Liver (tissue), 9 donors: ENCODE data around the gene DCUN1D3. TPM values are rescaled to one million over a fixed set of nuclear protein-coding genes. Genes with fewer than 3 reads are reported as not detected.

ENCODE experiments used
- DNase-seq: peaks from one replicate; pipeline ENCODE4 v3.0.0-alpha.2; 2017; ENCODE audit warnings: low spot score
- H3K27ac ChIP-seq, 2 donors: one replicate each; pipeline ENCODE4 v1.7.0; 2013; ENCODE audit warnings: inconsistent platforms in 2 of 2, low read length in 2 of 2, control low read depth in 1 of 2, low read depth in 1 of 2, mild to moderate bottlenecking in 1 of 2
- H3K27me3 ChIP-seq, 4 donors: one replicate each; pipeline versions ENCODE4 v1.6.1 to v1.7.0; 2013; ENCODE audit warnings: low read length in 3 of 4, inconsistent platforms in 1 of 4, mild to moderate bottlenecking in 1 of 4, moderate library complexity in 1 of 4; ENCODE audit not compliant: control insufficient read depth in 4 of 4, insufficient read depth in 4 of 4
- H3K36me3 ChIP-seq, 4 donors: one replicate each; pipeline versions ENCODE4 v1.6.1 to v1.7.0; 2013; ENCODE audit warnings: low read length in 3 of 4, mild to moderate bottlenecking in 3 of 4, low read depth in 1 of 4, moderate library complexity in 1 of 4; ENCODE audit not compliant: control insufficient read depth in 4 of 4, insufficient read depth in 3 of 4
- H3K4me1 ChIP-seq, 4 donors: one replicate each; pipeline versions ENCODE4 v1.6.1 to v1.7.0; 2013; ENCODE audit warnings: low read length in 3 of 4, mild to moderate bottlenecking in 3 of 4, moderate library complexity in 1 of 4; ENCODE audit not compliant: control insufficient read depth in 4 of 4, insufficient read depth in 4 of 4
- H3K4me3 ChIP-seq, 3 donors: one replicate each; pipeline versions ENCODE4 v1.6.1 to v1.7.0; 2013; ENCODE audit warnings: low read length in 3 of 3, control low read depth in 1 of 3, low read depth in 1 of 3, mild to moderate bottlenecking in 1 of 3
- H3K9ac ChIP-seq, 2 donors: one replicate each; pipeline ENCODE4 v1.7.0; 2013; ENCODE audit warnings: low read length in 2 of 2, mild to moderate bottlenecking in 2 of 2, moderate library complexity in 2 of 2, control low read depth in 1 of 2, low read depth in 1 of 2
- H3K9me3 ChIP-seq, 4 donors: one replicate each; pipeline versions ENCODE4 v1.6.1 to v1.7.0; 2013; ENCODE audit warnings: low read length in 3 of 4; ENCODE audit not compliant: control insufficient read depth in 4 of 4
- EGR1 ChIP-seq, 2 donors: IDR thresholded peaks; 2 replicates each; pipeline ENCODE4 v1.6.1; 2016 to 2018; ENCODE audit warnings: antibody characterized with exemption in 2 of 2, low read depth in 2 of 2
- FOXA1 ChIP-seq: IDR thresholded peaks from 2 replicates; pipeline ENCODE4 v1.6.1; 2016; ENCODE audit warnings: antibody characterized with exemption
- FOXA2 ChIP-seq: IDR thresholded peaks from 2 replicates; pipeline ENCODE4 v1.6.1; 2016; ENCODE audit warnings: antibody characterized with exemption
- GABPA ChIP-seq, 2 donors: IDR thresholded peaks in 1 of 2; conservative IDR thresholded peaks in 1 of 2; 2 replicates each; pipeline ENCODE4 v1.6.1; 2016; ENCODE audit warnings: antibody characterized with exemption in 2 of 2, mild to moderate bottlenecking in 1 of 2, moderate library complexity in 1 of 2
- HNF4A ChIP-seq, 2 donors: conservative IDR thresholded peaks; 2 replicates each; pipeline ENCODE4 v1.6.1; 2016; ENCODE audit warnings: antibody characterized with exemption in 2 of 2, mild to moderate bottlenecking in 2 of 2
- HNF4G ChIP-seq: IDR thresholded peaks from 2 replicates; pipeline ENCODE4 v1.6.1; 2016; ENCODE audit warnings: antibody characterized with exemption
- JUND ChIP-seq, 2 donors: IDR thresholded peaks; 2 replicates each; pipeline ENCODE4 v1.6.1; 2016; ENCODE audit warnings: antibody characterized with exemption in 2 of 2
- NR2F2 ChIP-seq: IDR thresholded peaks from 2 replicates; pipeline ENCODE4 v1.6.1; 2016; ENCODE audit warnings: antibody characterized with exemption
- RAD21 ChIP-seq, 2 donors: IDR thresholded peaks; 2 replicates each; pipeline ENCODE4 v1.6.1; 2016; ENCODE audit warnings: antibody characterized with exemption in 2 of 2, mild to moderate bottlenecking in 2 of 2
- RXRA ChIP-seq, 2 donors: IDR thresholded peaks; 2 replicates each; pipeline ENCODE4 v1.6.1; 2017 to 2018; ENCODE audit warnings: antibody characterized with exemption in 2 of 2, mild to moderate bottlenecking in 1 of 2
- SP1 ChIP-seq: IDR thresholded peaks from 2 replicates; pipeline ENCODE4 v1.6.1; 2018; ENCODE audit warnings: antibody characterized with exemption, mild to moderate bottlenecking
- TAF1 ChIP-seq: conservative IDR thresholded peaks from 2 replicates; pipeline ENCODE4 v1.6.1; 2016; ENCODE audit warnings: antibody characterized with exemption, mild to moderate bottlenecking
- YY1 ChIP-seq: IDR thresholded peaks from 2 replicates; pipeline ENCODE4 v1.6.1; 2016; ENCODE audit warnings: antibody characterized with exemption, mild to moderate bottlenecking
- WGBS: extraction: QIAGEN DNeasy Blood & Tissue Kit; methylation state at CpG from one replicate; pipeline ENCODE4 v1.1.7; 2013; 5-methylcytosine and 5-hydroxymethylcytosine counted together
- polyA plus RNA-seq, 2 donors: library from polyadenylated mRNA; stranded (reverse) in 1 of 2; unstranded in 1 of 2; fragments of 200-250 nt in 1 of 2; fragments of >200 nt in 1 of 2; fragmentation: Nextera tagmentation in 1 of 2; extraction: Ambion mirVana in 1 of 2; gene quantifications; one replicate each; pipeline versions ENCODE4 v1.2.1 to v1.2.3, GENCODE V29; 2013 to 2015
- total RNA-seq, 2 donors: library from RNA; depleted of rRNA; stranded (reverse); fragments of >200 nt; gene quantifications; one replicate each; pipeline ENCODE4 v1.2.3, GENCODE V29; 2014
- TF ChIP-seq, protein P1 (sequence below): IDR thresholded peaks from 2 replicates; pipeline ENCODE4 v1.6.1; 2016; ENCODE audit warnings: antibody characterized with exemption
- TF ChIP-seq, protein P2 (sequence below): IDR thresholded peaks from 2 replicates; pipeline ENCODE4 v1.6.1; 2016; ENCODE audit warnings: antibody characterized with exemption, mild to moderate bottlenecking
- TF ChIP-seq, protein P3 (sequence below): fragments of 150-350 bp; IDR thresholded peaks from 2 replicates; pipeline ENCODE4 v1.5.1; 2017; ENCODE audit warnings: improper control_type of control experiment, low read depth, low read length; ENCODE audit not compliant: missing input control
- TF ChIP-seq, protein P4 (sequence below): IDR thresholded peaks from 2 replicates; pipeline ENCODE4 v1.6.1; 2016; ENCODE audit warnings: antibody characterized with exemption
- TF ChIP-seq, protein P5 (sequence below): IDR thresholded peaks from 2 replicates; pipeline ENCODE4 v1.6.1; 2016; ENCODE audit warnings: antibody characterized with exemption
- donor health status: healthy.
- donor health status: healthy.
- donor health status: healthy.
- donor health status: healthy.
- donor health status: healthy.

The DCUN1D3 gene
- total and polyA plus RNA-seq, 4 donors: 2.7 to 16.8 (median 4.8) TPM

DNA sequence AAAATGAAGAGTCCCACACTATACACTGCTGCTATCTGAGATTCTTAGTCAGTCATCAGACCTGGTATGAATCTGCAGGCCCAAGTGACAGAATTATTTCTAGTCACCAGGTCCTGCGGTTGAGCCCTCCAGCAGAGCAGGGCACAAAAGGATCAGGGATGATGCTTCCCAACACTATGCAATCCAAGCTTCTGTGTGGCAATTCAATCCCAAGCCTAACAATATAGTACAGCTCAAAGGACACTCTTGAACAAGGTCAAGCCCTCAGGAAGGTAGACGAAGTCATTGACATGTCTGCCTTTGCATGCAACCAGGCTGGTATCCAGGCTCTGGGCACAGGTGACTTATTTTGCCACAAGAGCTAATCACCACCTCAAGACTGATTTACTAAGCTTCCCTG, 5.8 kb downstream of the DCUN1D3 start:
- H3K27me3 ChIP-seq: no peaks in the 10 kb centered on the region
- TF ChIP-seq, protein P1, sequence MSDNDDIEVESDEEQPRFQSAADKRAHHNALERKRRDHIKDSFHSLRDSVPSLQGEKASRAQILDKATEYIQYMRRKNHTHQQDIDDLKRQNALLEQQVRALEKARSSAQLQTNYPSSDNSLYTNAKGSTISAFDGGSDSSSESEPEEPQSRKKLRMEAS: no peak
- TF ChIP-seq HNF4A (conservative IDR thresholded peaks at IDR 0.05): peak in 1 of 2 donors; percentile 25
- DNase-seq: no peak
- peaks cover 9 to 49% (median 40%) of the 10 kb centered on the region in 4 donors for H3K4me1 ChIP-seq
- peaks cover 3 to 11% (median 7%) of the 10 kb centered on the region in 4 donors for H3K36me3 ChIP-seq
- H3K9me3 ChIP-seq: no peaks in the 10 kb centered on the region
- H3K27ac ChIP-seq: no peak overlapping the region
- H3K4me3 ChIP-seq: no peak overlapping the region
- 66% methylated on average over 2 of the region's 2 CpGs for WGBS
- H3K9ac ChIP-seq: no peak overlapping the region

DNA sequence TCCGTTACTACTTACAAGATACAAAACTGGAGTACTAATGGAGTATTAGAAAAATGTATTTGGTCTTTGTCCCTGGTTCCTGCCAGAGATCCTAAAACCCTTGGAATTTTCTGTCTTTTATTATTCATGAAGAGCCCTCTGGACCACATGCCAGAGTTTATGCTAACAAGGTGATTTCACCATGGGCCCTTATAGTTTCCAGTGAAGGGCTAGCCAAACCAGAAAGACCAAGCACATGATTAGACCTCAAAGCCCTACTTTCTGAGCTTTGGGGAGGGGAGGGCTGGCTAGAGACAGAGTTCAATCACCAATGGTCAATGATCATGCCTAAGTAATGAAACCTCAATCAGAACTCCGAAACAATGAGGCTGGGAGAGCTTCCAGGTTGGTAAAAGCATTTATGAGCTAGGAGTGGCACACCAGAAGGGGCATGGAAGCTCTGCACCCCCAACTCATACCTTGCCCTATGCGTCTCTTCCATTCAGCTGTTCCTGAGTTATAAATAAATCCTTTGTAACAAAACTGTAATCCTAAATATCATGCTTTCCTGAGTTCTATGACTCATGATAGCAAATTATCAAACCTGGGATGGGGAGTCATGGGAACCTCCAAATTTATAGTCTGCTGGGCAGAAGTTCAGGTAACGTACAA, 10.4 kb downstream of the DCUN1D3 start:
- no peak for TF ChIP-seq FOXA2
- peak; percentile 33 for TF ChIP-seq HNF4G
- TF ChIP-seq, protein P2, sequence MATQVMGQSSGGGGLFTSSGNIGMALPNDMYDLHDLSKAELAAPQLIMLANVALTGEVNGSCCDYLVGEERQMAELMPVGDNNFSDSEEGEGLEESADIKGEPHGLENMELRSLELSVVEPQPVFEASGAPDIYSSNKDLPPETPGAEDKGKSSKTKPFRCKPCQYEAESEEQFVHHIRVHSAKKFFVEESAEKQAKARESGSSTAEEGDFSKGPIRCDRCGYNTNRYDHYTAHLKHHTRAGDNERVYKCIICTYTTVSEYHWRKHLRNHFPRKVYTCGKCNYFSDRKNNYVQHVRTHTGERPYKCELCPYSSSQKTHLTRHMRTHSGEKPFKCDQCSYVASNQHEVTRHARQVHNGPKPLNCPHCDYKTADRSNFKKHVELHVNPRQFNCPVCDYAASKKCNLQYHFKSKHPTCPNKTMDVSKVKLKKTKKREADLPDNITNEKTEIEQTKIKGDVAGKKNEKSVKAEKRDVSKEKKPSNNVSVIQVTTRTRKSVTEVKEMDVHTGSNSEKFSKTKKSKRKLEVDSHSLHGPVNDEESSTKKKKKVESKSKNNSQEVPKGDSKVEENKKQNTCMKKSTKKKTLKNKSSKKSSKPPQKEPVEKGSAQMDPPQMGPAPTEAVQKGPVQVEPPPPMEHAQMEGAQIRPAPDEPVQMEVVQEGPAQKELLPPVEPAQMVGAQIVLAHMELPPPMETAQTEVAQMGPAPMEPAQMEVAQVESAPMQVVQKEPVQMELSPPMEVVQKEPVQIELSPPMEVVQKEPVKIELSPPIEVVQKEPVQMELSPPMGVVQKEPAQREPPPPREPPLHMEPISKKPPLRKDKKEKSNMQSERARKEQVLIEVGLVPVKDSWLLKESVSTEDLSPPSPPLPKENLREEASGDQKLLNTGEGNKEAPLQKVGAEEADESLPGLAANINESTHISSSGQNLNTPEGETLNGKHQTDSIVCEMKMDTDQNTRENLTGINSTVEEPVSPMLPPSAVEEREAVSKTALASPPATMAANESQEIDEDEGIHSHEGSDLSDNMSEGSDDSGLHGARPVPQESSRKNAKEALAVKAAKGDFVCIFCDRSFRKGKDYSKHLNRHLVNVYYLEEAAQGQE: no peak
- peak; percentile 66 to 75 for TF ChIP-seq HNF4A (conservative IDR thresholded peaks at IDR 0.05)
- TF ChIP-seq YY1: no peak
- TF ChIP-seq SP1: peak; percentile 16
- peak in 1 of 2 donors; percentile 10 for TF ChIP-seq RAD21 (IDR thresholded peaks at IDR 0.05)
- TF ChIP-seq, protein P3, sequence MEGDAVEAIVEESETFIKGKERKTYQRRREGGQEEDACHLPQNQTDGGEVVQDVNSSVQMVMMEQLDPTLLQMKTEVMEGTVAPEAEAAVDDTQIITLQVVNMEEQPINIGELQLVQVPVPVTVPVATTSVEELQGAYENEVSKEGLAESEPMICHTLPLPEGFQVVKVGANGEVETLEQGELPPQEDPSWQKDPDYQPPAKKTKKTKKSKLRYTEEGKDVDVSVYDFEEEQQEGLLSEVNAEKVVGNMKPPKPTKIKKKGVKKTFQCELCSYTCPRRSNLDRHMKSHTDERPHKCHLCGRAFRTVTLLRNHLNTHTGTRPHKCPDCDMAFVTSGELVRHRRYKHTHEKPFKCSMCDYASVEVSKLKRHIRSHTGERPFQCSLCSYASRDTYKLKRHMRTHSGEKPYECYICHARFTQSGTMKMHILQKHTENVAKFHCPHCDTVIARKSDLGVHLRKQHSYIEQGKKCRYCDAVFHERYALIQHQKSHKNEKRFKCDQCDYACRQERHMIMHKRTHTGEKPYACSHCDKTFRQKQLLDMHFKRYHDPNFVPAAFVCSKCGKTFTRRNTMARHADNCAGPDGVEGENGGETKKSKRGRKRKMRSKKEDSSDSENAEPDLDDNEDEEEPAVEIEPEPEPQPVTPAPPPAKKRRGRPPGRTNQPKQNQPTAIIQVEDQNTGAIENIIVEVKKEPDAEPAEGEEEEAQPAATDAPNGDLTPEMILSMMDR: no peak
- no peak for TF ChIP-seq NR2F2
- TF ChIP-seq JUND (IDR thresholded peaks at IDR 0.05): no peak
- TF ChIP-seq, protein P1: no peak
- TF ChIP-seq, protein P4, sequence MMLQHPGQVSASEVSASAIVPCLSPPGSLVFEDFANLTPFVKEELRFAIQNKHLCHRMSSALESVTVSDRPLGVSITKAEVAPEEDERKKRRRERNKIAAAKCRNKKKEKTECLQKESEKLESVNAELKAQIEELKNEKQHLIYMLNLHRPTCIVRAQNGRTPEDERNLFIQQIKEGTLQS: no peak
- peak in 1 of 2 donors; percentile 18 for TF ChIP-seq RXRA (IDR thresholded peaks at IDR 0.05)
- TF ChIP-seq, protein P5, sequence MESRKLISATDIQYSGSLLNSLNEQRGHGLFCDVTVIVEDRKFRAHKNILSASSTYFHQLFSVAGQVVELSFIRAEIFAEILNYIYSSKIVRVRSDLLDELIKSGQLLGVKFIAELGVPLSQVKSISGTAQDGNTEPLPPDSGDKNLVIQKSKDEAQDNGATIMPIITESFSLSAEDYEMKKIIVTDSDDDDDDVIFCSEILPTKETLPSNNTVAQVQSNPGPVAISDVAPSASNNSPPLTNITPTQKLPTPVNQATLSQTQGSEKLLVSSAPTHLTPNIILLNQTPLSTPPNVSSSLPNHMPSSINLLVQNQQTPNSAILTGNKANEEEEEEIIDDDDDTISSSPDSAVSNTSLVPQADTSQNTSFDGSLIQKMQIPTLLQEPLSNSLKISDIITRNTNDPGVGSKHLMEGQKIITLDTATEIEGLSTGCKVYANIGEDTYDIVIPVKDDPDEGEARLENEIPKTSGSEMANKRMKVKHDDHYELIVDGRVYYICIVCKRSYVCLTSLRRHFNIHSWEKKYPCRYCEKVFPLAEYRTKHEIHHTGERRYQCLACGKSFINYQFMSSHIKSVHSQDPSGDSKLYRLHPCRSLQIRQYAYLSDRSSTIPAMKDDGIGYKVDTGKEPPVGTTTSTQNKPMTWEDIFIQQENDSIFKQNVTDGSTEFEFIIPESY: no peak
- no peak for TF ChIP-seq EGR1 (IDR thresholded peaks at IDR 0.05; ENCODE audit: low read depth in 2 of 2)
- no peak for TF ChIP-seq TAF1
- no peak for TF ChIP-seq GABPA (IDR thresholded peaks at IDR 0.05 in 1 of 2, conservative IDR thresholded peaks at IDR 0.05 in 1 of 2)
- TF ChIP-seq FOXA1: no peak
- Histone ChIP-seq H3K9me3 (no peaks in the 10 kb centered on the region), H3K27me3 (no peaks in the 10 kb centered on the region), H3K4me1 (peaks cover 18 to 60% (median 51%) of the 10 kb centered on the region in 4 donors), H3K27ac (peak overlapping the region in 1 of 2 donors; percentile 54), H3K4me3 (no peak overlapping the region), H3K9ac (no peak overlapping the region), H3K36me3 (peaks cover 0 to 7% (median 5%) of the 10 kb centered on the region in 4 donors)
- WGBS: 75% methylated on average over 4 of the region's 4 CpGs
- DNase-seq: no peak
